Measurements from ENCODE around the gene RCAN3. TPM values are rescaled to one million over a fixed set of nuclear protein-coding genes. Genes with fewer than 3 reads are reported as not detected.

Gene RCAN3
- total and polyA plus RNA-seq, 2 of the 13 experiments (the other 11 are each of a cell fraction or from before 2014, with no cell fraction given) = 12.2 to 13.3 TPM

GRCh38 chr1:24551960-24552571 lies 49.4 kb downstream of the RCAN3 start (continued):
- TF ChIP-seq REST (IDR thresholded peaks at IDR 0.05; ENCODE audit: borderline replicate concordance in 1 of 2, low read depth in 1 of 2, low read length in 2 of 2) (no peak; a peak in 1 of 4 replicates), HNF4A (CRISPR knock-in tag; IDR thresholded peaks at IDR 0.05) (peak; percentile 84), ETV5 (CRISPR knock-in tag; IDR thresholded peaks at IDR 0.05; ENCODE audit: borderline replicate concordance) (peak; percentile 23; the same call in 1 of the 2 replicates), U2AF1 (optimal IDR thresholded peaks at IDR 0.05; ENCODE audit: low read depth, low read length) (no peak), JUN (CRISPR knock-in tag; IDR thresholded peaks at IDR 0.05) (peak; percentile 82), ZNF382 (CRISPR knock-in tag; IDR thresholded peaks at IDR 0.05; ENCODE audit: borderline replicate concordance) (no peak), HINFP (CRISPR knock-in tag; IDR thresholded peaks at IDR 0.05; ENCODE audit: low read depth) (peak; percentile 86; the same call in 1 of the 2 replicates), ZNF354B (CRISPR knock-in tag; IDR thresholded peaks at IDR 0.05) (no peak), SP4 (CRISPR knock-in tag; IDR thresholded peaks at IDR 0.05) (peak; percentile 60; the same call in 1 of the 2 replicates), RFX5 (IDR thresholded peaks at IDR 0.05; ENCODE audit: low read depth, low read length) (no peak), CBX2 (IDR thresholded peaks at IDR 0.05; ENCODE audit: low read depth, low read length) (no peak), CBX2 (CRISPR knock-in tag; IDR thresholded peaks at IDR 0.05; ENCODE audit: low read depth) (no peak), KAT8 (CRISPR knock-in tag; IDR thresholded peaks at IDR 0.05) (no peak), ZNF414 (CRISPR knock-in tag; IDR thresholded peaks at IDR 0.05) (peak; percentile 44; the same call in 1 of the 2 replicates), ZNF558 (CRISPR knock-in tag; IDR thresholded peaks at IDR 0.05; ENCODE audit: borderline replicate concordance) (no peak; the same call in 1 of the 2 replicates), NONO (IDR thresholded peaks at IDR 0.05) (no peak), NONO (CRISPR knock-in tag; conservative IDR thresholded peaks at IDR 0.05) (0 out of 2 replicates have a peak, but pooled peaks have one; percentile 18), CSRNP2 (CRISPR knock-in tag; conservative IDR thresholded peaks at IDR 0.05; ENCODE audit: low read depth) (no peak)

Data from HepG2 (cell line).